Prostate gland (tissue), 2 donors: ENCODE data around the gene NBPF20. TPM values are rescaled to one million over a fixed set of nuclear protein-coding genes. Genes with fewer than 3 reads are reported as not detected.
"Not testable (repeated sequence)": the region's sequence is repeated elsewhere in the genome, so short reads cannot be mapped to it uniquely, and the experiment has no call there.

Experiments used
- DNase-seq: peaks from one replicate; pipeline ENCODE4 v3.0.0-alpha.2; 2019; ENCODE audit warnings: low spot score
- H3K27ac ChIP-seq, 2 donors: fragments of 200-600 bp; sonication (generic); 2 replicates each; pipeline ENCODE4 v1.5.1; 2017 to 2019
- H3K27me3 ChIP-seq: fragments of 200-600 bp; sonication (generic); replicated peaks from 2 replicates; pipeline ENCODE4 v1.5.1; 2019; ENCODE audit not compliant: insufficient read depth
- H3K36me3 ChIP-seq, 2 donors: fragments of 200-600 bp; sonication (generic); 1 replicate in 1 of 2; 2 replicates in 1 of 2; pipeline versions ENCODE4 v1.5.1 to v1.8.1; 2017 to 2019
- H3K4me1 ChIP-seq: fragments of 200-600 bp; sonication (generic); replicated peaks from 2 replicates; pipeline ENCODE4 v1.5.1; 2019
- H3K4me3 ChIP-seq, 2 donors: fragments of 200-600 bp; sonication (generic); 2 replicates each; pipeline ENCODE4 v1.5.1; 2017 to 2019
- H3K9me3 ChIP-seq: fragments of 200-600 bp; sonication (generic); 2 replicates; pipeline ENCODE4 v1.5.1; 2017
- WGBS: methylation state at CpG from one replicate; pipeline ENCODE4 v1.1.5; 2018; 5-methylcytosine and 5-hydroxymethylcytosine counted together
- intact Hi-C: fragments of 100-400 bp; cut with DNase I; formaldehyde crosslinking; loops from one replicate; pipeline ENCODE4 v1.14.2; 2022
- total RNA-seq, 2 donors: library from RNA; depleted of rRNA; stranded (reverse); fragments of >200 nt; gene quantifications; one replicate each; pipeline ENCODE4 v1.1.0, GENCODE V29; 2016

The NBPF20 gene
- total RNA-seq, 2 donors from 2014 or later, result 1.4 to 4.3 TPM

DNA sequence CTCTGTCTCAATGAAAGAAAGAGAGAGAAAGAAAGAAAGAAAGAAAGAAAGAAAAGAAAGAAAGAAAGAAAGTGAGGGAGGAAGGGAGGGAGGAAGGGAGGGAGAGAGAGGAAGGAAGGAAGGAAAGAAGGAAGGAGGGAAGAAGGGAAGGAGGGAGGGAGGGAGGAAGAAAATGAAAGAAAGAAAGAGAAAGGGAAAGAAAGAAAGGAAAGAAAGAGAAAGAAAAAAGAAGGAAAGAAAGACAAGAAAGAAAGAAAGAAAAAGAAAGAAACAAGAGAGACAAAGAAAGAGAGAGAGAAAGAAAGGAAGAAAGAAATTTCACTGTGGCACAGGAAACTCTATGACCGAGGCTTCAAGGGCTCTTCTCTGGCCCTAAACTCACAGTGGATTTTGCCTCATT lies 33.7 kb upstream of the NBPF20 start:
- H3K36me3 ChIP-seq, H3K4me1 ChIP-seq, DNase-seq, H3K4me3 ChIP-seq, H3K9me3 ChIP-seq, H3K27me3 ChIP-seq, intact Hi-C loops, H3K27ac ChIP-seq: not testable (repeated sequence)
- 29% methylated on average over 1 of the region's 1 CpG for WGBS

DNA sequence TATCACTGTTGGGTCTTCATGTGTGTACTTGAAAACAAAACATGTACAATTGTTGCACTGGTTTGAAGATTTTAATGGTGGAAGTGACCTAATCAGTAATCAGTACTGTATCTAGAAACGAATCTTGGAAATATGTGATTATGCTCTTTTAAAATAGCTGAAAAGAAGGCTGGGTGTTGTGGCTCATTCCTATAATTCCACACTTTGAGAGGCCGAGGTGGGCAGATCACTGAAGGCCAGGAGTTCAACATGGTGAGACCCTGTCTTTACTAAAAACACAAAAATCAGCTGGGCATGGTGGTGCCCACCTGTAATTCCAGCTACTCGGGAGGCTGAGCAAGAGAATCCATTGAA lies 29.4 kb upstream of the NBPF20 start:
- intact Hi-C loops, H3K4me3 ChIP-seq, H3K9me3 ChIP-seq, H3K27me3 ChIP-seq, H3K4me1 ChIP-seq, H3K27ac ChIP-seq, H3K36me3 ChIP-seq, DNase-seq: not testable (repeated sequence)
- WGBS, result 37% methylated on average over 2 of the region's 3 CpGs

DNA sequence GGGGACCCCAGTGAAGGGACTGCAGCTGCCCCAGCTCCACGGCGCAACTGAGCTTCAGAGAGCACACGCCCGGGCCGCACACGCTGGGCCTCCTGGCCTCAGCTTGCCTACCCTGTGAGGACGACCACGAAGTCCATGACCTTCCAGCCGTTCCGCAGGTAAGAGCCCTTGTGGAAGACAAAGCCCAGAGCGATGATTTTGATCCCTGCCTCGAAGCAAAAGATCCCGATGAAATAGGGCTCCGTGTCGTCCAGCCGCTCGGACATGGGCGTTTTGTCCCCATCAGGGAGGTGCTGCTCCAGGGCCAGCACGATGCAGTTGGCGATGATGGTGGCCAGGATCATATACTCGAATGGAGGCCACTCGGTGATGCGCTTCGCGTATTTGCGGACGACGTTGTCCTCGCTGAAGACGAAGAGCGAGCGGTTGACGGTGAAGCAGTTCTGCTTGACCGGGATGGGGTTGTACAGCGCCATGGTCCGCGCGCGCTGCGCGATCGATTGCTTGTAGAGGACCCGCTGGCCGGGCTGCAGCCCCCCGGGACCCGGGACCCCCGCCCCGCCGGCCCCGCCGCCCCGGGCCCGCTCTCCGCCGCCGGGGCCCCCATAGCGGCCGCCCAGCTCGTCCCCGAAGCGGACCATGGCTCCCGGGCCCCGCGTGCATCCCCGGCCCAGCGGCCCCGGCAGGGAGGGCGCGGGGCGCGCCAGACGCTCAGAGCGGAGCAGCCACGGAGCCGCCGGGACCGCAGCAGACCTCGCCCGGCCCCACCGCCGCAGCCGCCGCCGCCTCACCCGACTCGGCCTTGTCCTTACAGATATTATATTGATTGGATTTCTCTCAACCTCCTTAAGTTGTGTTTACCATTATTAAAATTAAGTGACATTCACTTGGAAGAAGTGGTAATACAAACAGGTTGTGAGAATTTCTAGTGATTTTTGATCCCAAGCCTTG lies 28.7 kb upstream of the NBPF20 start:
- H3K27me3 ChIP-seq, intact Hi-C loops, H3K9me3 ChIP-seq, H3K4me1 ChIP-seq, DNase-seq, H3K27ac ChIP-seq, H3K4me3 ChIP-seq, H3K36me3 ChIP-seq: not testable (repeated sequence)
- 9% methylated on average over 60 of the region's 86 CpGs for WGBS

DNA sequence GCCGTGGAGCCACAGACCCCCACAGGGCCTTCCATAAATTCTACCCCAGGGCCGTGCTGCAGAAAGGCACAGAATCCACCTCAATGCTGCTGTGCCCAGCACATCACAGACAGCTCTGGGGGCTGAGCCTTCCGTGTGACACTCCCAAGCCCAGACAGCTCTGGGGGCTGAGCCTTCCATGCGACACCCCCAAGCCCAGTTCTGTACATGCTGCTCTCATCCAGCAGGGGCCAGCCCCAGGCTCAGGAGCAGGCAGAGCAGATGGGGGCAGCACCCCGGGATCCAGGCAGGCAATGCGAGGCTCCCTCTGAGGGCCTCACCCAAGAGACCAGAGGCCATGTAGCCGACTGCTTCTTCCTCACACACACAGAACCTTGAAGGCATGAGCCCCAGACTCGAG lies 27.1 kb upstream of the NBPF20 start:
- H3K4me3 ChIP-seq, H3K9me3 ChIP-seq, intact Hi-C loops, H3K4me1 ChIP-seq, H3K36me3 ChIP-seq, DNase-seq, H3K27ac ChIP-seq, H3K27me3 ChIP-seq: not testable (repeated sequence)
- WGBS, result no CpG with 5 or more reads among the region's 8 CpGs

DNA sequence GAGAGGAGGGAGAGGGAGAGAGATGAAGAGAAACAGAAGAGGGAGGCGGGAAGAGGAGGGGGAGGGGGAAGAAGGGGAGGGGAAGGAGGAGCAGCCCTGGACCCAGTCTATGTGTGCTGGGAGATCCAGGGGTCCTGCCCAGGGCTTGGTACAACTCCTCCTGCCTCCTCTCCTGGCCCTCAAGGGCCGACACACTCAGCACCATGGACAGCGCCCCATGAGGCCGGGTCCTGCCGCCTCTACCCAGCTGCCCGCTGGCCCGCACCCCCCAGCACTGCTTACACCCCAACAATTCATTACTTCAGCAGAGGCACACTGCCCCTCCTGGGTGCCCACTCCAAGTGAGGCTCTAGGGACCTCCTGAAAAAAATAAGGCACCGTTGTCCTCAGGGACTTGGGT lies 26.5 kb upstream of the NBPF20 start:
- H3K4me1 ChIP-seq, DNase-seq, intact Hi-C loops, H3K4me3 ChIP-seq, H3K27ac ChIP-seq, H3K9me3 ChIP-seq, H3K36me3 ChIP-seq, H3K27me3 ChIP-seq: not testable (repeated sequence)
- 0% methylated on average over 2 of the region's 8 CpGs for WGBS

DNA sequence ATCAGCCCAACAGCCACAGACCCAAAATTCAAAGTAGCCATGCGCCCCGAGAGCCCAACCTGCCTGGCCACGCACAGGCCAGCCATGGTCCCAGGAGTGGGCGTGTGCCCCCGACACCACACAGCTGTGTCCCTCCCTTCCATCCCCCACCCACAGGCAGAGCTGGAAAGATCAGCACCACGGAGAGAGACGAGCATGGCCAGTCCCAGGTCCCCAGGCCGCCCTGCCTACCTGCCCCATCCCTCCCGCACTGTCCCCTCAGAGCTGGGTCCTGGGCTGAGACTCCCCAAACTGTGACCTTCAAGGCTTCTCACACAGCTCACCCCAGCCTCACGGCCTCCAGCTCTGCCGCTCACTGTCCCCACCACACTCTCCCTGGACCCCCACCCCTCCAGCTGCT lies 19.8 kb upstream of the NBPF20 start:
- H3K9me3 ChIP-seq, H3K27me3 ChIP-seq: not testable (repeated sequence)

DNA sequence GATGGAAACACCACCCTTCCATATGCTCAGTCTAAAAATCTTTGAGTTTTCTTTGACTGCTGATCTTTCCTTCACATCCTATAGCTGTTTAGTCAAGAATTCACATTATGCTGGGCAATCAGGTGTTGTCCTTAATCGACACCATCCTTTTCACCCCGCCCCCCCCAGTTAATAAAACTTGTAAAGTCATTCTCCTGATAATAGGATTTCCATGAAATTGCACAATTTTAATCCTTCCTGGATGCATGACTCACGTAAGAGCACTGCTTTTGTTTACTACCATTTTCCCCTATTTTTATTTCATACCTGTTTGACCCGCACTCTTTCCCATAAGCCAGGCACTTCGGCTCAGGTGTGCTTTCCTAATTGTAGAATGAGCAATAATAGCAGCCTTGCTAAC lies 16.9 kb upstream of the NBPF20 start:
- DNase-seq, result not testable (repeated sequence)

More for the DNA sequence above, 19.8 kb upstream of the NBPF20 start:
- H3K4me1 ChIP-seq, intact Hi-C loops, DNase-seq, H3K27ac ChIP-seq, H3K36me3 ChIP-seq, H3K4me3 ChIP-seq: not testable (repeated sequence)
- 23% methylated on average over 6 of the region's 11 CpGs for WGBS

DNA sequence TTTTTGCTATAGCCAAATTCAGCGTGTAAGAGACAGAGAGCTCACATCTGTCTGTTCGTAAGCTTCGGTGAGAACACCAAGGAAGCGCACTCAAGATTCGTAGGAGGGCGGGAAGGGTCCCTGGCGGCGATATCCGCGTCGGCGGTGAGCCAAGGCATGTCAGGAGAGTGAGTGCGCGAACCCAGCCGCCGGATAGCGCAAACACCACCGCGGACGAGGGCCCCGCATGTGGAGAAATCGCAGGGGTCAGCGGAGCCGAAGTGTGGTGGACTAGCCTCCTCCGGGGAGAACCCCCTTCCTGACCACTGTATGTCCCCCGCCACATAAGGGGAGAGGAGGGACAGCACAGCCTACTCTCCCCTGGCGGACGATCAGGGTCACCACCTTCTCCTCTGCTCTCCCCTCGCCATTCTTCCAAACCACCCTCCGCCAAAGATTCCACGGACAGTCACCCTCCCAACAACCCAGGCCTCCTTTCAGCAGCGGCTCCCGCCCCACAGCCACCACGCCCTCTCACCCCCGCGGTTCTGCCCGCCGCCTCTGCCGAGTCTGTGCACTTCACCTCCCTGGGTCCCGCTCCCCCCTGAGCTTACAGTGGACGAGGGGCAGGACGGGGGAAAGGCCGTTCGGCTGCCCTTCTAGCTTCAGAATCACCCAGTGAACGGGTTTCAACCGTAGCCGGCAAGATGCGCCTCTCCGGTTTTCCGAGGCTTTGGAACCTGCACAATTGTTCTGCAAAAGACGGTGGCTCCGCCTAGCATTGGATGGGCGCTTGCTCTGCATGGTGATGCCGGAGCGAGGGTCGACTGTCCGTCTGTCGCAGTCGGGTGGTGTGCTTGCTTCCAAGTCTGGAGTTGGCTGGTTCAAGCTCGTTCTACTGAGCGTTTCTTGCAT lies 6.2 kb upstream of the NBPF20 start:
- intact Hi-C loops, H3K36me3 ChIP-seq, H3K4me1 ChIP-seq, H3K27me3 ChIP-seq, H3K27ac ChIP-seq, DNase-seq, H3K4me3 ChIP-seq, H3K9me3 ChIP-seq: not testable (repeated sequence)
- WGBS, result 3% methylated on average over 23 of the region's 61 CpGs

More for the DNA sequence above, 16.9 kb upstream of the NBPF20 start:
- H3K4me1 ChIP-seq, H3K27ac ChIP-seq, intact Hi-C loops, H3K9me3 ChIP-seq, H3K27me3 ChIP-seq, H3K36me3 ChIP-seq, H3K4me3 ChIP-seq: not testable (repeated sequence)
- 84% methylated on average over 5 of the region's 5 CpGs for WGBS

DNA sequence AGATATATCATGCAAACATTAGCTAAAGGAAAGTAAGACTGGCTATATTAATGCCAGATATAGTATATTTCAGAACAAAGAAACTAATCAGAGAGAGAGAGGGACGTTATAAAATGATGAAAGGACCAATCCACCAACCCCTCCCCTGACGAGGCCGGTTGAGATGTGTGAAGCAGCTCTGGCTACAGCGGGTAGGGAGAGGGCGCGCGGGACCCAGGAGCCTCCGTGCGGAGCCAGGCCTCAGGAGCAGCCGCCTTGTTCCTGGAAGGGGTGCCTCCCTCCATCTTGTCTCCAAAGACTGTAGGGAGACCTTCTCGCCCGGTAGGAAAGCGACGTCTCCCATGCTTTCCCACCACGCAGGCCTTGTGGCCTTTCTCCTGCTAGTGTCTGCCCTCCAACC lies 5.4 kb upstream of the NBPF20 start:
- 10% methylated on average over 10 of the region's 15 CpGs for WGBS
- H3K4me3 ChIP-seq, H3K9me3 ChIP-seq, H3K4me1 ChIP-seq, H3K27me3 ChIP-seq, DNase-seq, H3K27ac ChIP-seq, intact Hi-C loops, H3K36me3 ChIP-seq: not testable (repeated sequence)

DNA sequence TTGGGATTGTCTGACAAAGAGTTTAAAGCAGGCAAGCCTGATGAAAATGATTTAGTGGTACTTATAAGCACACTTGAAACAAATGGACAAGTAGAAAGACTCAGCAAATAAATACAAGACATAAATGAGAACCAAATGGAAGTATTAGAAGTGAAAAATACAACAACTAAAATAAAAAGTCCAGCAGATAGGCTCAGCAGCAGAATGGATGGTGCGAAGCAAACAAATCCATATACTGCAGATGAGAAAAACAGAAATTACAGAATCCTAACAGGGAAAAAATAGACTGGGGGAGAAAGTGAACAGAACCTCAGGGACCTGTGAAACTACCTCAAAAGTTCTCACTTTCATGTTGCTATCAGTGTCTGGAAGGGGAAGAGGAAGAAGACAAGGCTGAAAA lies 3.9 kb upstream of the NBPF20 start:
- H3K4me1 ChIP-seq, H3K4me3 ChIP-seq, H3K9me3 ChIP-seq, H3K36me3 ChIP-seq, DNase-seq, H3K27me3 ChIP-seq, intact Hi-C loops, H3K27ac ChIP-seq: not testable (repeated sequence)
- 100% methylated on average over 1 of the region's 1 CpG for WGBS

DNA sequence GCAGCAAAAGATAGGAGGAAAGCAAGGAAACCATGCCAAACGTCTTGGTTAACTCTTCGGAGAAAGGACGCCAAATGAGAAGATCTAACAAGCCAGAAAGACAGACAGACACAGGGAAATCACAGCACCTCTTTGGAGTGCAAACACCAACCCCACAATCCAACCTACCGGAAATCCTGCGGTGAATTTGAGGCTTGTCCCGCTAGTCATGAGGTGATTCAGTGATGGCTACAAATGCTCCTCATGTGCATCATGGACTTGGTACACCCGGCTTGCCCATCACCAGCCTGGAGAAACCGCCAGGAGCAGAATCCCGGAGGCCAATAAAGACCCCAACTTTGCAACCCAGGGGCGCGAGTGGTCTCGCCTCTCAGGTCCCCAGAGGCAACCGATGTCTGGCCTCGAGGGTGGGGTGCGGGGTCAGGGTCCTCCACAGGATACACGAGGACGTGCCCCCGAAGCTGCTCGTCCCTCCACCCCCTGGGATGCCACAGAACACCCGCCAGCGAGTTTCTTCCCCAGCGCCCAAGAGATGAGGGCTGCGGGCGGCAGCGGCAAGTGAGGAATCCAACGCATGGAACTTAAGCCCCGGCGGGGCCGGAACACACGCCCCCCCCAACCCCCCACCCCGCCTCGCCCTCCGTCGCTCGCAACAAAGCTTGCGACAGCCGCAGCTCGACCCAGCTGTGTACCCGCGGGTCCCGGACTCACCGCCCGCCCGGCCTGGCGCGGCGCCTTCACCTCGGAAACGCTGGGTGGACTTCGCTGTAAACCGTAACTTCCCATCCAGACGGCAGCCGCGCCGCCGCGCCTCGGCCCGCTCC lies 579 bp downstream of the NBPF20 start:
- H3K4me3 ChIP-seq, result peak overlapping the region; percentile 48 to 57

DNA sequence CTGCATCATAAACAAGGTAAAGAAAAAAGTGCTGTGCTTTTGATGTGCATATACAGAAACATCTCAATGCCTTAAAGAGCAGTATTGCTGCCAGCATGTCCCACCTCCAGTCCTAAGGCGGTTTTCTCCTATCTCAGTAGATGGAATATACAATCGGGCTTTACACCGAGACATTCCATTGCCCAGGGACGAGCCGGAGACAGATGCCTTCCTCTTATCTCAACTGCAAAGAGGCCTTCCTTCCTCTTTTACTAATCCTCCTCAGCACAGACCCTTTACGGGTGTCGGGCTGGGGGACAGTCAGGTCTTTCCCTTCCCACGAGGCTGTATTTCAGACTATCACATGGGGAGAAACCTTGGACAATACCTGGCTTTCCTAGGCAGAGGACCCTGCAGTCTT lies 10.3 kb downstream of the NBPF20 start:
- H3K27me3 ChIP-seq, H3K4me1 ChIP-seq, intact Hi-C loops, H3K4me3 ChIP-seq, H3K36me3 ChIP-seq, H3K27ac ChIP-seq, DNase-seq, H3K9me3 ChIP-seq: not testable (repeated sequence)
- WGBS, result no CpG with 5 or more reads among the region's 8 CpGs

More for the DNA sequence above, 579 bp downstream of the NBPF20 start:
- H3K9me3 ChIP-seq, intact Hi-C loops, DNase-seq, H3K4me1 ChIP-seq, H3K36me3 ChIP-seq, H3K27me3 ChIP-seq: not testable (repeated sequence)
- WGBS, result 1% methylated on average over 29 of the region's 59 CpGs
- peak overlapping the region in 1 of 2 donors; percentile 53 for H3K27ac ChIP-seq
